ENCODE results near the gene CDC42EP4. TPM values are rescaled to one million over a fixed set of nuclear protein-coding genes. Genes with fewer than 3 reads are reported as not detected.

The CDC42EP4 gene
- total and polyA plus RNA-seq, 9 of the 15 experiments (the other 6 are each of a cell fraction or from before 2014, with no cell fraction given), result 0.65 to 20.8 (median 12.3) TPM

DNA sequence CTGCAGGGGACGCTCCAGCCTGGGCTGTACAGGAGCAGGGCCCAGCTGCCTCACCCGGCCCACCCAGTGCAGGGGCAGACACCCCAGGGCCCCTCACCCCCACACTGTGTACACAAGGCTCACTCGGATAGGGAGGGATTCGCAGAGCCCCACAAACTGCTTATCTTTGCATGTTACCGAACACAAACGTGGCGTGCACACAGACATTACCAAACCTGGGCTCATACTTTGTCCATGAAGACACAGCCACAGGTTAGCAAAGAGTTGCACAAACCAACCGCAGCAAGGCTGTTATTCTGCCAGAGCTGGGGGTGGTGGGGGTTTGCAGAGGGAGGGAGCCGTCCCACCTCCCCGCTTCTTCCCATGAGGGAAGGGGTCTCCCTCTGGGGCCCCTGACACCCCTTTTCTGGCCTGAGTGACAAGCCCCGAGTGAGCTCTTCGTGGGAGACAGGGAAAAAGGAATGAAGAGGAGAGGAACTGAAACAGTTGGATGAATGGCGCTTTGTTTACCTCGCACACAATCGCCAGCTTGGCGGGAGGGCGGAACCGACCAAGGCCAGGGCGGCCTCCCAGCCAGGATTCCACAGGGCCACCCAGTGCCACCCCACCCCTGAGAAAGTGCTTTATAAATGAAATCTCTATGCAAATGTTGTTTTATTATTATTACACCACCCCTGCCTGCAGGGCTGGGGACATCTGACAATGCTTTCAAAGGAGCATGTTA lies 49.7 kb downstream of the CDC42EP4 start:
- no peak overlapping the region for H3K27ac ChIP-seq (ENCODE audit: extremely low read depth, low read depth, low read length)
- no peaks in the 10 kb centered on the region for H3K36me3 ChIP-seq (ENCODE audit: control insufficient read depth, insufficient read depth, low read length)
- TF ChIP-seq SNRNP70 (optimal IDR thresholded peaks at IDR 0.05; ENCODE audit: low read depth, low read length) (no peak), CHD2 (IDR thresholded peaks at IDR 0.05; ENCODE audit: low read depth, low read length) (no peak), ZBTB40 (IDR thresholded peaks at IDR 0.05) (no peak), ZBTB40 (CRISPR knock-in tag; IDR thresholded peaks at IDR 0.05) (no peak), SOX6 (IDR thresholded peaks at IDR 0.05) (no peak), FOXP1 (CRISPR knock-in tag; IDR thresholded peaks at IDR 0.05) (no peak), CC2D1A (IDR thresholded peaks at IDR 0.05) (no peak), HNRNPLL (IDR thresholded peaks at IDR 0.05; ENCODE audit: low read depth, low read length, poor library complexity, severe bottlenecking) (no peak), SREBF2 (CRISPR knock-in tag; IDR thresholded peaks at IDR 0.05) (no peak), CREBBP (IDR thresholded peaks at IDR 0.05; ENCODE audit: low read depth, low read length) (no peak)

More for the DNA sequence above, 49.7 kb downstream of the CDC42EP4 start:
- CTCF ChIA-PET (ENCODE audit: low intra/inter-chr PET ratio), result interaction anchor here (0.6 kb wide), 1 partner anchor 104 kb away, joined by 3 read pairs; no protein-coding TSS in a partner anchor
- no peaks in the 10 kb centered on the region for H3K79me2 ChIP-seq (ENCODE audit: control insufficient read depth, insufficient read depth, low read length)
- 24% methylated on average over 18 of the region's 19 CpGs for whole genome bisulfite sequencing (ENCODE audit: insufficient coverage, low coverage, missing lambda C conversion rate)
- intact Hi-C loops (cut with micrococcal nuclease) (no loop called here), in situ Hi-C loops (cut with MboI) (no loop called here)
- no peak overlapping the region for H2AFZ ChIP-seq (ENCODE audit: low read depth, low read length)
- H3K4me3 ChIP-seq, result no peak overlapping the region
- H3K4me2 ChIP-seq (ENCODE audit: insufficient read depth, low read length), result no peak overlapping the region
- H3K27me3 ChIP-seq (ENCODE audit: control insufficient read depth in 2 of 2, insufficient read depth in 2 of 2, low read length in 2 of 2), result peaks cover 0 to 4% of the 10 kb centered on the region in 2 experiments; a peak in 2 of 5 replicates
- no peaks in the 10 kb centered on the region for H3K9me3 ChIP-seq (replicated peaks; ENCODE audit: control insufficient read depth, insufficient read depth, low read depth, low read length)
- H3K9me1 ChIP-seq (ENCODE audit: control insufficient read depth, insufficient read depth, low read length), result no peaks in the 10 kb centered on the region
- DNase-seq (ENCODE audit: extremely low read depth in 1 of 4, low spot score in 3 of 4) (no peak), ATAC-seq (peak; percentile 19; the same call in 2 of the 3 replicates), FAIRE-seq (no peak)
- peaks cover 0 to 8% of the 10 kb centered on the region in 2 experiments; a peak in 2 of 5 replicates for H3K4me1 ChIP-seq (replicated peaks in 1 of 2; ENCODE audit: control insufficient read depth in 2 of 2, insufficient read depth in 2 of 2, low read length in 2 of 2)
- no peak overlapping the region; a peak in 1 of 4 replicates for H3K9ac ChIP-seq (ENCODE audit: insufficient read depth in 1 of 2, low read depth in 2 of 2, low read length in 2 of 2)
- POLR2A ChIA-PET, result interaction anchor here (0.9 to 1.8 kb wide), 3 partner anchors 14 to 104 kb away, joined by 3 read pairs; no protein-coding TSS in a partner anchor
- H4K20me1 ChIP-seq (replicated peaks; ENCODE audit: control insufficient read depth, insufficient read depth, low read length), result no peaks in the 10 kb centered on the region
- no TSS peak for BruUV-seq (replicated peaks)
